BLaER1 treated with 17β-estradiol and CSF1 and Interleukin-3, amounts not matched to agents 10 nM and 100 nM (cell line): Measurements from ENCODE around the gene SFTPB.
A peak's percentile ranks its signal among the peaks of the same experiment; 100 is the strongest.
"Not testable (repeated sequence)": the region's sequence is repeated elsewhere in the genome, so short reads cannot be mapped to it uniquely, and the experiment has no call there.

Source experiments
- H3K27ac ChIP-seq, 11 experiments: shearing (Covaris generic); formaldehyde crosslinking; 2 replicates each; pipeline ENCODE4 v1.8.1; 2022
- H3K27me3 ChIP-seq, 11 experiments: shearing (Covaris generic); formaldehyde crosslinking; 2 replicates each; pipeline ENCODE4 v1.8.1; 2022
- H3K36me3 ChIP-seq, 11 experiments: shearing (Covaris generic); formaldehyde crosslinking; 2 replicates each; pipeline ENCODE4 v1.8.1; 2022
- H3K4me1 ChIP-seq, 10 experiments: shearing (Covaris generic); formaldehyde crosslinking; 2 replicates each; pipeline ENCODE4 v1.8.1; 2022
- H3K4me2 ChIP-seq, 11 experiments: shearing (Covaris generic); formaldehyde crosslinking; 2 replicates each; pipeline ENCODE4 v1.8.1; 2022
- H3K4me3 ChIP-seq, 10 experiments: shearing (Covaris generic); formaldehyde crosslinking; 2 replicates each; pipeline ENCODE4 v1.8.1; 2022
- H3K9ac ChIP-seq, 11 experiments: shearing (Covaris generic); formaldehyde crosslinking; 2 replicates each; pipeline ENCODE4 v1.8.1; 2022
- H3K9me3 ChIP-seq, 11 experiments: shearing (Covaris generic); formaldehyde crosslinking; replicated peaks in 1 of 11; 2 replicates each; pipeline ENCODE4 v1.8.1; 2022
- H4K20me1 ChIP-seq, 11 experiments: shearing (Covaris generic); formaldehyde crosslinking; 2 replicates each; pipeline ENCODE4 v1.8.1; 2022
- Cebpa-rat ChIP-seq, 11 experiments: shearing (Covaris generic); IDR thresholded peaks; 2 replicates each; pipeline ENCODE4 v1.8.1; 2022

Gene SFTPB

GRCh38 chr2:85668009-85668856 lies at the start of gene SFTPB:
Gene SFTPB (minus strand): TSS chr2:85668199. CDS start chr2:85668183, 16 bp downstream.
- Histone ChIP-seq H3K4me2 (peak within 1 kb of the TSS in 9 of 11 experiments; percentile 9 to 47 (median 35); a peak in 11 of 22 replicates), H3K27me3 (no peaks in the 10 kb centered on the region), H4K20me1 (peaks cover 0 to 5% (median 0%) of the 10 kb centered on the region in 11 experiments; a peak in 1 of 22 replicates), H3K9me3 (no peaks in the 10 kb centered on the region), H3K4me1 (peaks cover 9 to 33% (median 17%) of the 10 kb centered on the region in 10 experiments; a peak in 19 of 20 replicates), H3K36me3 (no peaks in the 10 kb centered on the region), H3K4me3 (no peak within 1 kb of the TSS), H3K27ac (peak within 1 kb of the TSS in 1 of 11 experiments; percentile 3; a peak in 1 of 22 replicates), H3K9ac (0 out of 22 replicates have a peak within 1 kb of the TSS, but pooled peaks of 2 of the 11 experiments have one; percentile 5 to 20)
- TF ChIP-seq Cebpa-rat (IDR thresholded peaks at IDR 0.05) = no peak

GRCh38 chr2:85717308-85718008 lies 49.5 kb upstream of the SFTPB start:
- no peaks in the 10 kb centered on the region for H4K20me1 ChIP-seq
- H3K36me3 ChIP-seq = no peaks in the 10 kb centered on the region
- H3K9me3 ChIP-seq = 0 out of 22 replicates have a peak, but pooled peaks cover 0 to 2% (median 0%) of the 10 kb centered on the region in 11 experiments
- peaks cover 9 to 32% (median 14%) of the 10 kb centered on the region in 10 experiments for H3K4me1 ChIP-seq
- H3K4me3 ChIP-seq = no peak overlapping the region
- no peak overlapping the region for H3K27ac ChIP-seq
- H3K4me2 ChIP-seq = no peak overlapping the region
- H3K27me3 ChIP-seq = no peaks in the 10 kb centered on the region
- TF ChIP-seq Cebpa-rat (IDR thresholded peaks at IDR 0.05) = no peak
- H3K9ac ChIP-seq = no peak overlapping the region

- Histone ChIP-seq H3K27ac (no peak overlapping the region), H4K20me1 (no peaks in the 10 kb centered on the region), H3K4me1 (peaks cover 19 to 41% (median 24%) of the 10 kb centered on the region in 10 experiments), H3K36me3 (no peaks in the 10 kb centered on the region), H3K4me3 (no peak overlapping the region), H3K4me2 (no peak overlapping the region), H3K9me3 (0 out of 22 replicates have a peak, but pooled peaks cover 0 to 2% (median 0%) of the 10 kb centered on the region in 11 experiments), H3K9ac (no peak overlapping the region), H3K27me3 (no peaks in the 10 kb centered on the region)
- TF ChIP-seq Cebpa-rat (IDR thresholded peaks at IDR 0.05) = no peak
Measured at GRCh38 chr2:85716346-85716914, 48.4 kb upstream of the SFTPB start.

- H3K36me3 ChIP-seq = no peaks in the 10 kb centered on the region
- no peak overlapping the region for H3K27ac ChIP-seq
- H3K4me2 ChIP-seq = peak overlapping the region in 5 of 11 experiments; percentile 9 to 94 (median 20); a peak in 6 of 22 replicates
- H3K9me3 ChIP-seq = no peaks in the 10 kb centered on the region
- peaks cover 35 to 57% (median 40%) of the 10 kb centered on the region in 10 experiments for H3K4me1 ChIP-seq
- no peak overlapping the region for H3K9ac ChIP-seq
- no peak overlapping the region for H3K4me3 ChIP-seq
- H3K27me3 ChIP-seq = no peaks in the 10 kb centered on the region
- no peaks in the 10 kb centered on the region for H4K20me1 ChIP-seq
- no peak for TF ChIP-seq Cebpa-rat (IDR thresholded peaks at IDR 0.05)
Measured at GRCh38 chr2:85714841-85715240, 46.8 kb upstream of the SFTPB start.

GRCh38 chr2:85714421-85714820 lies 46.4 kb upstream of the SFTPB start:
- H3K27me3 ChIP-seq, H3K9ac ChIP-seq, H3K9me3 ChIP-seq, H4K20me1 ChIP-seq, H3K36me3 ChIP-seq, H3K4me3 ChIP-seq, H3K27ac ChIP-seq: not testable (repeated sequence)
- H3K4me2 ChIP-seq = peak overlapping the region in 6 of 11 experiments; percentile 9 to 94 (median 17); a peak in 6 of 22 replicates
- H3K4me1 ChIP-seq = peaks cover 39 to 61% (median 44%) of the 10 kb centered on the region in 10 experiments

- Histone ChIP-seq H3K27me3 (no peaks in the 10 kb centered on the region), H3K9ac (no peak overlapping the region), H3K4me3 (no peak overlapping the region), H3K4me1 (peaks cover 43 to 67% (median 50%) of the 10 kb centered on the region in 10 experiments), H3K27ac (no peak overlapping the region; a peak in 1 of 22 replicates), H3K36me3 (no peaks in the 10 kb centered on the region), H3K4me2 (peak overlapping the region in 4 of 11 experiments; percentile 14 to 94 (median 90); a peak in 6 of 22 replicates), H3K9me3 (no peaks in the 10 kb centered on the region), H4K20me1 (no peaks in the 10 kb centered on the region)
- no peak for TF ChIP-seq Cebpa-rat (IDR thresholded peaks at IDR 0.05)
Measured at GRCh38 chr2:85713836-85714235, 45.8 kb upstream of the SFTPB start.

- Histone ChIP-seq H3K27ac (peak overlapping the region; percentile 46 to 90 (median 75)), H3K36me3 (no peaks in the 10 kb centered on the region)
- no peak for TF ChIP-seq Cebpa-rat (IDR thresholded peaks at IDR 0.05)
Measured at GRCh38 chr2:85712849-85713612, 45.0 kb upstream of the SFTPB start.

GRCh38 chr2:85712336-85712735 lies 44.3 kb upstream of the SFTPB start:
- Histone ChIP-seq H3K36me3 (no peaks in the 10 kb centered on the region), H3K4me2 (peak overlapping the region; percentile 83 to 97 (median 93)), H3K27me3 (no peaks in the 10 kb centered on the region), H3K27ac (peak overlapping the region; percentile 46 to 90 (median 75)), H3K9me3 (no peaks in the 10 kb centered on the region), H3K9ac (peak overlapping the region; percentile 2 to 75 (median 59); a peak in 15 of 22 replicates), H3K4me3 (peak overlapping the region in 2 of 10 experiments; percentile 35 to 41; a peak in 3 of 20 replicates), H3K4me1 (peaks cover 45 to 81% (median 57%) of the 10 kb centered on the region in 10 experiments), H4K20me1 (no peaks in the 10 kb centered on the region)
- TF ChIP-seq Cebpa-rat (IDR thresholded peaks at IDR 0.05) = no peak

More at GRCh38 chr2:85712849-85713612, 45.0 kb upstream of the SFTPB start:
- peaks cover 43 to 74% (median 54%) of the 10 kb centered on the region in 10 experiments for H3K4me1 ChIP-seq
- no peaks in the 10 kb centered on the region for H3K27me3 ChIP-seq
- H4K20me1 ChIP-seq = no peaks in the 10 kb centered on the region
- H3K9ac ChIP-seq = peak overlapping the region in 10 of 11 experiments; percentile 2 to 75 (median 61); a peak in 12 of 22 replicates
- H3K9me3 ChIP-seq = no peaks in the 10 kb centered on the region
- no peak overlapping the region for H3K4me3 ChIP-seq
- peak overlapping the region; percentile 83 to 97 (median 93) for H3K4me2 ChIP-seq
